Posterior cingulate gyrus (tissue), 11 donors: ENCODE measurements around the gene NNMT.
"Not testable (repeated sequence)": the region's sequence is repeated elsewhere in the genome, so short reads cannot be mapped to it uniquely, and the experiment has no call there.

Experiments
- DNase-seq, 10 donors: peaks; one replicate each; pipeline versions ENCODE4 v3.0.0 to v3.0.0-alpha.2; 2020 to 2021; ENCODE audit warnings: mixed read lengths in 3 of 10
- intact Hi-C: fragments of 100-400 bp; cut with DNase I; formaldehyde crosslinking; loops from one replicate; pipeline ENCODE4 v1.15.1; 2023

The NNMT gene

GRCh38 chr11:114341667-114342066 is 45.5 kb downstream of the NNMT start:
- not testable (repeated sequence) for DNase-seq
- intact Hi-C loops: loop anchor here (2.0 to 5.0 kb wide), 2 partner anchors 101 to 421 kb away; no protein-coding TSS in a partner anchor

- DNase-seq: no peak
- intact Hi-C loops: loop anchor here (5.0 kb wide), 1 partner anchor 100 kb away; no protein-coding TSS in a partner anchor
Observed at GRCh38 chr11:114342476-114342875, 46.3 kb downstream of the NNMT start.

GRCh38 chr11:114343020-114343419 is 46.8 kb downstream of the NNMT start:
- intact Hi-C loops: loop anchor here (5.0 kb wide), 1 partner anchor 99 kb away; no protein-coding TSS in a partner anchor

GRCh38 chr11:114343493-114343892 is 47.3 kb downstream of the NNMT start:
- intact Hi-C loops: loop anchor here (5.0 kb wide), 1 partner anchor 99 kb away; no protein-coding TSS in a partner anchor
- no peak for DNase-seq

More at GRCh38 chr11:114343020-114343419, 46.8 kb downstream of the NNMT start:
- no peak for DNase-seq

- no peak for DNase-seq
- intact Hi-C loops: loop anchor here (5.0 kb wide), 1 partner anchor 98 kb away; no protein-coding TSS in a partner anchor
Observed at GRCh38 chr11:114344494-114344893, 48.3 kb downstream of the NNMT start.

GRCh38 chr11:114345575-114346222 is 49.5 kb downstream of the NNMT start:
- no peak for DNase-seq
- intact Hi-C loops: loop anchor here (5.0 kb wide), 1 partner anchor 52 kb away; no protein-coding TSS in a partner anchor

GRCh38 chr11:114346709-114347141 is 50.5 kb downstream of the NNMT start:
- intact Hi-C loops: loop anchor here (5.0 kb wide), 1 partner anchor 51 kb away; no protein-coding TSS in a partner anchor
- no peak for DNase-seq

- intact Hi-C loops: loop anchor here (5.0 kb wide), 1 partner anchor 49 kb away; no protein-coding TSS in a partner anchor
- DNase-seq: peak in 2 of 10 donors; percentile 10 to 30
Observed at GRCh38 chr11:114348200-114349191, 52.3 kb downstream of the NNMT start.

- no peak for DNase-seq
- intact Hi-C loops: no loop called here
Observed at GRCh38 chr11:114350022-114350421, 53.8 kb downstream of the NNMT start.

GRCh38 chr11:114353443-114353842 is 57.2 kb downstream of the NNMT start:
- intact Hi-C loops: no loop called here
- no peak for DNase-seq

- intact Hi-C loops: no loop called here
- DNase-seq: no peak
Observed at GRCh38 chr11:114354076-114354475, 57.9 kb downstream of the NNMT start.

- DNase-seq: no peak
- intact Hi-C loops: no loop called here
Observed at GRCh38 chr11:114358716-114359115, 62.5 kb downstream of the NNMT start.

GRCh38 chr11:114359342-114359741 is 63.1 kb downstream of the NNMT start:
- intact Hi-C loops: no loop called here
- DNase-seq: no peak

GRCh38 chr11:114362326-114362725 is 66.1 kb downstream of the NNMT start:
- intact Hi-C loops: no loop called here
- no peak for DNase-seq

GRCh38 chr11:114362958-114363357 is 66.8 kb downstream of the NNMT start:
- intact Hi-C loops: no loop called here
- DNase-seq: no peak
